GM18951 (cell line): Measurements from ENCODE around the gene RINL.
"Not testable (repeated sequence)": the region's sequence is repeated elsewhere in the genome, so short reads cannot be mapped to it uniquely, and the experiment has no call there.

Experiments
- POLR2A ChIP-seq: IDR thresholded peaks from 4 replicates; pipeline ENCODE4 v1.6.1; 2011; ENCODE audit warnings: mild to moderate bottlenecking; ENCODE audit not compliant: insufficient read length, insufficient read depth; ENCODE audit errors: extremely low read depth
- in situ Hi-C: fragments of 300-500 bp; cut with MboI; formaldehyde crosslinking; loops from one replicate; pipeline ENCODE4 v1.12.0; 2022; ENCODE audit warnings: low sequenced_read_pairs, mixed read lengths, inconsistent platforms; ENCODE audit not compliant: unreplicated experiment

Gene RINL

GRCh38 chr19:38836159-38836982 lies 41.7 kb downstream of the RINL start:
- in situ Hi-C loops = no loop called here
- TF ChIP-seq POLR2A = no peak

GRCh38 chr19:38834590-38834989 lies 43.5 kb downstream of the RINL start:
- in situ Hi-C loops = no loop called here
- no peak for TF ChIP-seq POLR2A

- TF ChIP-seq POLR2A = no peak
- in situ Hi-C loops = no loop called here
Measured at GRCh38 chr19:38834104-38834490, 44.0 kb downstream of the RINL start.

GRCh38 chr19:38833092-38833425 lies 45.0 kb downstream of the RINL start:
- TF ChIP-seq POLR2A = no peak
- in situ Hi-C loops = no loop called here

GRCh38 chr19:38831142-38831605 lies 46.9 kb downstream of the RINL start:
- no peak for TF ChIP-seq POLR2A
- in situ Hi-C loops = no loop called here

GRCh38 chr19:38830039-38830733 lies 47.9 kb downstream of the RINL start:
- TF ChIP-seq POLR2A = no peak
- in situ Hi-C loops = no loop called here

- in situ Hi-C loops = not testable (repeated sequence)
Measured at GRCh38 chr19:38829203-38829602, 48.9 kb downstream of the RINL start.

GRCh38 chr19:38826856-38827551 lies 51.1 kb downstream of the RINL start:
- TF ChIP-seq POLR2A = no peak
- in situ Hi-C loops = no loop called here

GRCh38 chr19:38825936-38826335 lies 52.1 kb downstream of the RINL start:
- in situ Hi-C loops = not testable (repeated sequence)

- in situ Hi-C loops = not testable (repeated sequence)
Measured at GRCh38 chr19:38821230-38821825, 56.7 kb downstream of the RINL start.

GRCh38 chr19:38819231-38819920 lies 58.7 kb downstream of the RINL start:
- TF ChIP-seq POLR2A = no peak

More at GRCh38 chr19:38819231-38819920, 58.7 kb downstream of the RINL start:
- in situ Hi-C loops = no loop called here
